Stimulated activated CD8-positive, alpha-beta memory T cell treated with anti-CD3 and anti-CD28 coated beads, Interleukin-4, amount 100 ng/mL, for 48 hours (primary cell): ENCODE data around the gene SLC35F6.
A peak's percentile ranks its signal among the peaks of the same experiment; 100 is the strongest.
"Not testable (repeated sequence)": the region's sequence is repeated elsewhere in the genome, so short reads cannot be mapped to it uniquely, and the experiment has no call there.

Experiments used
- DNase-seq: peaks from one replicate; pipeline ENCODE4 v3.0.0-alpha.2; 2020

SLC35F6 gene

DNA sequence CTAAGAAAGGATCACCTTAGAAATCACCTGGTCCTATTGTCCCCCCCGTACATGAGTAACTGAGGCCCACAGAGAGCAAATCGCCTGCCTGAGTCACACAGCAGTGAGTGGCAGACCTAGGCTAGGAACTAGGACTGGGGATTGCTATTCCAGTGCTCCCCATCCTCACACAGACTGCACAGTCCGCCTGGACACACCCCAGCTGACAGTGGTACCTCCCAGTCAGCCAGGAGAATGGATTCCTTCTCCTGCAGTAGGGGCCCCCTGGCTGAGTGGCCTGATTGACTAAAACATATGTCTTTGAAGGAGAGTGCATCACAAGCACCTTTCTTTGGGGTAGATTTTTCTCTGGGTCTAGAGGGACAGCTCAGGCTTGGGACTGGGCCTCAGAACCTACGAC is 32.4 kb upstream of the SLC35F6 start:
- DNase-seq = no peak

DNA sequence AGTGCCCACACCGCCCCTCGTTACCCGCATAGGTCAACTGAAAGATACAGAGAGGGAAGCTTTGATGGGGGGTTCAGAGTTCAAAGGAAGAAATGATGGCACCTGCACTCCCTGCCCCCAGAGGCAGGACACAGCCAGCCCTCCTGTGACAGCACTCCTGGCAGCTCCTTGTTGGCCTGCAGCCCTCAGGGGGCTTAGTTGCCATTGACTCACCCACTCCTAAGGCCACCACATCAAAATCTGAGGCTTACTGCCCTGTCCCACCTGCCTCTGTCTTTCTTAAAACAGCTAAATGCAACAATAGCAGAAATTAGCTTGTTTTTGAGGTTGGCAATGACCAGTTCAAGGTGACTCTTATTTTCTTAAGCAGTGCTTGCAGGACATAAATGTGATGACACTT is 31.6 kb upstream of the SLC35F6 start:
- no peak for DNase-seq

DNA sequence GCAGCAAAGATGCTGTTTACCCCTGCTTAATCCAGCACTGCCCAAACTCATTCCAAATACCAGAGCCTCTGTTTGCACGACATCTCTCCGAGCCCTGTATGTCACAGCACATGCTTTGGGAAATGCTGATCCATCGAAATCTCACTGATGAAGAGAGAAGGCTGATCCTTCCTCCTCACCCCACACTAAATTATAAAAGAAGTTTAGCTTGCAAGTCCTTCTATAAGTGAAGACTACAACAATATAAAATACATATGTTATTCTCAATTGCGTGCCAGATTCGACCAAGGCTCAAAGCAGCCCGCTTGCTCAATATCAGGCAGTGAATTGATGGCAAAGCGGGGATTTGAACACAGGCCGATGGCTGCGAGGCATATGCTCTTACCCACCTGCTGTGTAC is 30.7 kb upstream of the SLC35F6 start:
- DNase-seq = no peak

DNA sequence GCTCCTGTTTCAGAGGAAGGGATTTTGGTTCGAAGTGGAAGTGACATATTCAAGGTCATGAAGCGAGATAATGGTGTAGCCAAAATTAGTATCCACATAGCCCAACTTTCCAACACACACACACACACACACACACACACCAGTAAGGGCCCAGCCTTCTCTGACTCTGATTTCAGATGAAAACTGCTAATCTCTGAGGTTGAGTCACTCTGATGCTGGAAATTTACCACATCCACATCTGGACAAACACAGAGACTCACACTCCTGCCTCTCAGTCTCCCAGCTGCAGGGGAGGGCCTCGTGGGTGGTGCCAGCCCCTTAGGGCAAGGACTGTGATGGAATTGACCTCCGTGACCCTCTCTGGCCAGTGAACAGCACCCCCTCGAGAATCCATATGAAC is 29.0 kb upstream of the SLC35F6 start:
- no peak for DNase-seq

DNA sequence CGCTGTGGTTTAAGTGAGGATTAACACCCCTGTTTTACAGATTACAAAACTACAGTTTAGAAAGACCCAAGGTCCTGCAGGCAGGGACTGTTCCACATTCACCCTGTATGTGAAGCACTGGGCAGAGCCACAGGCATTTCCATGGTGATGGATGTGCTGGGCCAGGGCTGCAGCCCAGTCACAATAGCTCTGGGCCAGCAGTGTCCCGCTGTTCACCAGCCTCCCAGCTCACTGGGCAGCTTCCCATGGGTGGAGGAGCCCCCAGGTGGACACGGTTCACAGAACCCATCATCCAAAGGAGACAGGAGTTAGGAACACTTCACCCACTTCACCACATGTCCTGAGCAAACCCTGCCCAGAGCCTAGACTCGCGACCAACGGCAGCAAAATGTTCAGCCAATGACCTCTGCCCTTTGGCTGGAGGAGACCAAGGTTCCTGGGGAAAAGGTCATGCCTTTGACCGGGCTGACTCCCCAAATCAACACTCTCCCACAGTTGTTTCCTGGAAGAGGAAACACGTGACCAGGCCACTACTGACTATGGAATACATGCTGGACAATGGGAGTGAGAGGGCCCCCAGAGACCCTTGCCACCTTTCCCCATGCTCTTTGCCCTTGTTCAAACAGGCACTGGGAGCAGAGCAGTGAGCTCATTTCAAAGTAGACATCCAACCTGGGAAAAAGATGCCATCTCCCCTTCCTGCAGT is 28.0 kb upstream of the SLC35F6 start:
- DNase-seq = no peak

DNA sequence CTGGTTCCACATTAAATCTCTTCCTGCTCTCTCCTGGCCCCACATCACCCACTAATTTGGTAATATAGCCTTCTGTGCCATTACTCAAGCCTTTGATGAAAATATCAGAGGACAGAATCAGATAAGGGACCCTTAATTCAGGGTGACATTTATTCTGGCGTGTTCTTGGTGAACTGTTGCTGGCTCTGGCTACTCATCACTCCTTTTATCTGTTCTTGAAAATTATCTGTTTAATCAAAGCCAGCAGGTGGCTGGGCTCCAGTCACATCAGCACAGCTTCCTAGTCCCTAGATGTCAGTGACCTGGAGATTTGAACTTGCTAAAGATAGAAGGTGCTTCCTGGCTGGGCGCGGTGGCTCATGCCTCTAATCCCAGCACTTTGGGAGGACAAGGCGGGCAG is 26.9 kb upstream of the SLC35F6 start:
- no peak for DNase-seq

DNA sequence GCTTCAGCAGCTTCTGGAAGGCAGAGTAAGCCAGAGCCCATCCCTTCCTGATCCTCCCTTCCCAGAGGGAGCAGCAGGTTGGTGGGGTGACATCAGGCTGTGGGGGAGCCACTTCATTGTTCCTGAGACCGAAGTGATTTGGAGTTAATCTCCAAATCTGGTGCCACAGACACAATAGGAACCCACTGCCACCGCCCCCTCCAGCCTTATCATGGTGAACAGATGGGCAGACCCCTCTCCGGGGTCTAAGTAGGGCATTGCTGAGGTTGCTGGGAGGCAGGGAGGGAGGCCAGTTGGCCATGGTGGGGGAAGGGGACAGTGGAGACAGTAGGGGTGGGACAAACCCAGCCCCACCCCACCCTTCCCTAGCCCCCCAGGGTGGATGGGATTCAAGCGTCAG is 25.6 kb upstream of the SLC35F6 start:
- DNase-seq = no peak

DNA sequence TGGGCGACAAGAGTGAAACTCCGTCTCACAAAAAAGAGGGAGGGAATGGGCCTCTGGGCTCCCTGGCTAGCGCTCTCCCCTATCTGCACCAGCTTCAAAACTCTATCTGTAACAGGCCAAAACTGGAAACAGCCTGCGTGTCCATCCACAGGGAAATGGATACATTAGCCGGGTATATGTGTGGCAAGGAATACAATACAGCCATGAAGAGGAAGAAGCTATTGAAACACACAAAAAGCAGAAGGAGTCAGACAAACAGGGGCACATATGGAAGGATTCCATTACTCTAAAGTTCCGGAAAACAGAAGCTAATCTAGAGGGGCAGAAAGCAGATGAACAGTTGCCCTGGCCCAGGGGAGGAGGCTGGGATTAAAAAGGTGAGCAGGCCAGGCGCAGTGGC is 24.6 kb upstream of the SLC35F6 start:
- DNase-seq = no peak

DNA sequence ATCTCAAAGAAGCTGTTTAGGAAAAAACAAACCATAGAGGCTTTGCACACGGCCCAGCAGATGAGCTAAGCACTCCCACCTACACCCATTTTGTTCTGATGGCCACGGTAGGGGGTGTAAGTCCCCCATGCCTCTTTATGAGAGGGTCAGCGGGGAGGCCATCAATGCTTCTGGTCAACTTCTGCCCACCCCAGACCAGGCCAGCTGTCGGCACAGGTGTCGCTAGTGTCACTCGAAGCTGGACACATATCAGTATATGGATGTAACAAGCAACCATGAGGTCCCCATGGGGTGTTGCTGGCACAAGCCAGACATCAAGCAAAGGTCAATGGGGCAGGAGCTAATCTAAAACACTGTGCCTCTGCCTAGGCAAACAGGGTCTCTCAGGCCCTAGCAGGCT is 23.7 kb upstream of the SLC35F6 start:
- no peak for DNase-seq

DNA sequence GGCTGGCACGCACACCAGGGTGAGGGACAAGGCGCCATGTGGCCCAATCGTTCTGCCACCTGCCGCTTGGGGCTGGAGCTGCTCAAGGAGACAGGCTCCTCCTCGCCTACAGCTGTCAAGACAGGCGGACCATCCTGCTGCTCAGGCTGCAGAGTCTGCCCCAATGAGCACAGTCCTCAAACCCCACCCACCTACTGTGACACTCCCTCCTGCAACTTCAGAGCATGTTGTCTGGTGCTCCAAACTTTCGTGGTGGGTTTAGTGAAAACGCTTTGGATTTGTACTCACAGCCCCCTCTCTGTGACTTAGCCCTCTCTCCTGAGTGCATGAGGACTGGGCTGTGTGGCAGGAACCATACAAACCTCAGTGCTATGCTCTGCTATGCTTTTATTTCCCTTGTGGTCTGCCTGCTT is 23.2 kb upstream of the SLC35F6 start:
- peak; percentile 42 for DNase-seq

DNA sequence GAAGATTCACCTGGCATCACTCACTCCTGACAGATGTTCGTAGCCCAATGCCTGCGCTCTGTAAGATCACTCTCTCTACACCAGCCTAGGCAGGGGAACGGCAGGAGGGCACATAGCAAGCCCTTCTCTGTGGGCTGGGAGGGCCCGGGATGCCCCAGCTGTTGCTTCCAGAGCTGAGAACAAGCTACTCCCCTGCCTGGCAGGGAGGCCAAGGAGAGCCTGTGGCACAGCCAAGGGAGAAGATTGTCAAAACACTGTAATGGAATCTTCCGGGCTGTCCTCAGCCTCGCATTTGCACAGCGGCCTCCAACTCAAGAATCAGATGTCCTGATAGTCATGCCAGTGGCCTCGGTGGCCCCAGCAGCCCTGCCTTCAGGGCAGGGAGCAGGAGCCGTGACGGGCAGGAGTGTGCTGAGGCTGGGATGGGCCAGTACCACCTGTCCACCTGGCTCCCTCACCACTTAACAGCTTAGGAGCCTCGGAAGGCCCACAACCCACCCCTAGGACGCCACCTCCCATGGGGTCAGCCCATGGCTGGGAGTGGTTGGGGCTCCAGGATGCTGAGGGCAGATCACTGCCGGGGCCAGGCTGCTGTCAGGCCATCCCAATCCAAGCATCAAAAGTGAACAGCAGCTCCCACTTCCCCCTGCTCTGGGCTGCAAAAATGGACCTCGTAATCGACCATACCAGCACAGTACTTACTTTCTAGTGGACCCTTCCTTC is 21.9 kb upstream of the SLC35F6 start:
- no peak for DNase-seq

DNA sequence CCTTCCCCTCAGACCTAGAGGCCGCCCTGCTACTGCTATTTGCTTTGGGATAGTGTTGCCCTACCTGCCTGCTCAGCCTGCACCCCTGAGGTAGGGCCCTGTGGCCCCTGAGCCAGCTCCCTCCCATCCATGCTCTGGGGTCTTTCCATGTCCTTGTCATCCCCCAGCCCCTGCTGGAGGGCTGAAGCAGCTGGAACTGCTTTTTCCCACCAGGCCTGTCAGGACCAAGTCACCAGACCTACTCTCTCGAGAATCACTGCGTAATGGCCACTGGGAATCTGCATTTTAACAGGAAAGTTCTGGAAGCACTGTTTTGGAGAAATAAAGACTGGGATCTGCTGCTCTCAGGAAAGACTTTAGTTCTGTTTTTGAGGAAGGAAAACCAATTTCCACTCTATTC is 20.2 kb upstream of the SLC35F6 start:
- DNase-seq = no peak

DNA sequence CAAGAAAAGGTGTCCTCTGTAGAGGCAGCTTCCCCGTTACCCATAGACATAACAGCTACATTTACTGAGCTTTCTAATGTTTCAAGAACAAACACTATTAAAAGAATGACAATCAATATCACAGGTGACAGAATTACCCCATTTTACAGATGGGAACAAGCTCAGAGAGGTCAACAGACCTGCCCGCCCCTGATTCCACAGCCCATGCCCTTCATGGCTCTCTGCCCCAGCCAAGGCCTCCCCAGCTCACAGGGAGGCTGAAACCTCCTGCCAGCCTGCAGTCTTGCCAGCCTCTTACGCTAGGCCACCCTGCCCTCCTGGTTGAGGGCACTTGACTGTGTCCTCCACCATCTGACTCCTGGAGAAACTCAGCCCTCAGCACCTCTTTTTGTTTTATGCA is 19.1 kb upstream of the SLC35F6 start:
- DNase-seq = no peak

DNA sequence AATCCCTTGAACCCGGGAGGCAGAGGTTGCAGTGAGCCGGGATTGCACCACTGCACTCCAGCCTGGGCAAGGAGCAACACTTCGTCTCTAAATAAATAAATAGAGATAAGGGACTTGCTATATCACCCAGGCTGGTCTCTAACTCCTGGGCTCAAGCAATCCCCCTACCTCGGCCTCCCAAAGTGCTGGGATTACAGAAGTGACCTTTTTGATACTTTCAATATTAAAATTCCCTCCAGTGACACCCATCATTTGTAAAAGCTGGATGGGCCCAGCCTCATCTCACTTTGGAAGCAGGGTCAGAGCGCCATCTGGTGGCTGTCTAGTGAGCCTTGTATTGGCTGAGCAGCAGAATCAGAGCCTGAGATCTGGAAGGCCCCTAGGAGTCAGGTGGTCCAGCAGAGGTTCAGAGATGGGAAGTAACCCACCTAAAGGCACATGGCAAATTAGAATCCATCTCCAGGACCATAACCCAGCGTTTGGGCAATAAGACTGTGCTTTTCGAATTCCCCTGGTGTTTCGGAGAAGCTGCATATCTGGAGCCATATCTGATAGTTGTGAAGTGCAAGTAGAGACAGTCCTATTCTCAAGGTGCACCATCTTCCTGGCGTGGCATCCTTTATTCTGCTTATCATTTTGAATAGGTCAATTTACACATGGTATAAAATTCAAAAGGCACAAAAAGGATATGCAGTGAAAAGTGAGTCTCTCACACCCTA is 18.3 kb upstream of the SLC35F6 start:
- DNase-seq = peak; percentile 92

DNA sequence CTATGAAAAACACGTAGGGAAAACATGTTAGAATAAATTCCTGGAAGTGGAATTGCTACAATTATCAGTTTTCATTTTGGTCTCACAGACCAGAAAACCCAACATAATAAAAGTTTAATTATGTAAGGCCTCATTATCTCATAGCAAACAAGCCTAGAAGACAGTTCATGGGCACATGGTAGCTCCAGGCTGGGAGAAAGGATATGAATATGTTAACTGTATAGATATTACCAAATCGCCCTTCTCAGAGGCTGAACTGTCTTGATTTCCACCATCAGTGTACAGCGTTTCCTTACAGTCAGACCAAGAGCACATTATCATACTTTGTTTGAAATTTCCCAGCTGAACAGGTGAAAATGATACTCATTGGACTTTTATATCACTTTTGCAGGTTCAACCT is 17.1 kb upstream of the SLC35F6 start:
- no peak for DNase-seq

DNA sequence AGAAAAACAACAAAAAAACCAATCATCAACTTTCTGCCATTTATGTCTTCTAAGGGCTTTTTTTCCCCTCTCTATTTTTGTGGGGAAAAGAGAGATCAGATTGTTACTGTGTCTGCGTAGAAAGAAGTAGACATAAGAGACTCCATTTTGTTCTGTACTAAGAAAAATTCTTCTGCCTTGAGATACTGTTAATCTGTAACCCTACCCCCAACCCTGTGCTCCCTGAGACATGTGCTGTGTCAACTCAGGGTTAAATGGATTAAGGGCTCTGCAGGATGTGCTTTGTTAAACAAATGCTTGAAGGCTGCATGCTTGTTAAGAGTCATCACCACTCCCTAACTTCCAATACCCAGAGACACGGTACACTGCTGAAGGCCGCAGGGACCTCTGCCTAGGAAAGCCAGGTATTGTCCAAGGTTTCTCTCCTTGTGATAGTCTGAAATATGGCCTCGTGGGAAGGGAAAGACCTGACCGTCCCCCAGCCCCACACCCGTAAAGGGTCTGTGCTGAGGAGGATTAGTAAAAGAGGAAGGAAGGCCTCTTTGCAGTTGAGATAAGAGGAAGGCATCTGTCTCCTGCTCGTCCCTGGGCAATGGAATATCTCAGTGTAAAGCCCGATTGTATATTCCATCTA is 14.2 kb upstream of the SLC35F6 start:
- not testable (repeated sequence) for DNase-seq

DNA sequence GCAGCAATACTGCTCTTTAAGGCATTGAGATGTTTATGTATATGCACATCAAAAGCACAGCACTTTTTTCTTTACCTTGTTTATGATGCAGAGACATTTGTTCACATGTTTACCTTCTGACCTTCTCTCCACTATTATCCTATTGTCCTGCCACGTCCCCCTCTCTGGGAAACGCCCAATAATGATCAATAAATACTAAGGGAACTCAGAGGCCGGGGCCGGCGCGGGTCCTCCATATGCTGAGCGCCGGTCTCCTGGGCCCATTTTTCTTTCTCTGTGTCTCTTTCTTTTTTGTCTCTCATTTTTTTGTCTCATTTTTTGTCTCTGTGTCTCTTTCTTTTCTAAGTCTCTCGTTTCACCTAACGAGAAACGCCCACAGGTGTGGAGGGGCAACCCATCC is 13.6 kb upstream of the SLC35F6 start:
- DNase-seq = not testable (repeated sequence)

DNA sequence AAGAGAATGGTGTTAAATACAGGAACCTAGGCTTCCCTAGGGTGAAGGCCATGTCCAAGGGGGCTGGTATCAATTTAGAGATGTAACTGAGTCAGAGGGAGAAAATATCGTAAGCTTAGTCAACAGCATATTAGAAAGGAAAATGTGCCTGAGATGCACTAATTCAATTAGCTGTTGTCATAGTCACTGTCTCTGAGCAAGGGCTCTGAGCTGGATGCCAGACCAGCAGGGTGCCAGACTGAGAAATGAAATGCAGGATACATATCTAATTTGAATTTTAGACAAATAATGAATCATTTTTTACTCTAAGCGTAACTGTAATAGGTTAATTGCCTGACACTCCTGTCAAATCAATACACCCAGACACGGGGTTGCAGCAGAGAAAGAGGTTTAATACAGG is 11.4 kb upstream of the SLC35F6 start:
- DNase-seq = no peak

DNA sequence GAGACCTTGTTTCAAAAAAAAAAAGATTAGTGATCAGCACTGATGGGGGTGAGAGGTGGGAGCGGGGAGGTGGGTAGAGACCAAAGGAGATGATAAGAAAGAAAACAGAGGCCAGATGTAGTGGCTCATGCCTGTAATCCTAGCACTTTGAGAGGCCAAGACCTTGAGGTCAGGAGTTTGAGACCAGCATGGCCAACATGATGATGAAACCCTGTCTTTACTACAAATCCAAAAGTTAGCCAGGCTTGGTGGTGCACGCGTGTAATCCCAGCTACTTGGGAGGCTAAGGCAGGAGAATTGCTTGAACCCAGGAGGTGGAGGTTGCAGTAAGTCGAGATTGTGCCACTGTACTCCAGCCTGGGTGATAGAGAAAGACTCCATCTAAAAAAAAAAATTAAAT is 9.5 kb upstream of the SLC35F6 start:
- DNase-seq = no peak

DNA sequence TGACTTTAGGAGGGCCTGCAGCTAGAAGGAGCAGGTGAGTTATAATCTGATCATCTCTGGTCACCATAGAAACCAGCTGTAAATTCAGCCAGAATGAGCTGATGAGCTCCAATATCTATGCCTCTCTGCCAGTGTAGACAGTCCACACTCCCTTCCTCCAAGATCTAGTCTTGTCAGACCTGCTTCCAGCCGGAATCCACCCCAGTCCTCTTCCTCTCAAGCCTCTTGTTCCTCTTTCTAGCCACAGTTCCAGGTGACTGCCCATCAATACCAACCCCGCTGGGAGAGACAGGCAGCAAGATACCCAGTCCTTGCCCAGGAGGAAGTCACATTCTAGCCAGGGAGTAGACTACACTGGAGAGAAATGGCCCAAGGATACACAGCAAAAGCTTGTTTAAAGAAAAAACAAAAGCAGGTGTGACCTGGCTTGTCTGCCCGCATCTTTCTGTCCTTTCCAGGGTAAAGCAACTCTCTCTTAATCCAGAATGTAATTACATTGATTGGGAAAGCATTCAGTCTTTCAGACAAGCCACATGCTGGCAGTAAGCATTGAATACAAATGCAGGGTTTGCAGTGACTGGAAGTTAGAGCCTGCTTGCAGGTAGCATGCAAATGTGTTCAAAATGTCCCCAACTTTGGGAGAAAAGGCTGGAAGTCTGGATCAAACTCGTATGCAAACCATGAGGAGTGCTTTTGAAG is 9.0 kb upstream of the SLC35F6 start:
- DNase-seq = no peak

DNA sequence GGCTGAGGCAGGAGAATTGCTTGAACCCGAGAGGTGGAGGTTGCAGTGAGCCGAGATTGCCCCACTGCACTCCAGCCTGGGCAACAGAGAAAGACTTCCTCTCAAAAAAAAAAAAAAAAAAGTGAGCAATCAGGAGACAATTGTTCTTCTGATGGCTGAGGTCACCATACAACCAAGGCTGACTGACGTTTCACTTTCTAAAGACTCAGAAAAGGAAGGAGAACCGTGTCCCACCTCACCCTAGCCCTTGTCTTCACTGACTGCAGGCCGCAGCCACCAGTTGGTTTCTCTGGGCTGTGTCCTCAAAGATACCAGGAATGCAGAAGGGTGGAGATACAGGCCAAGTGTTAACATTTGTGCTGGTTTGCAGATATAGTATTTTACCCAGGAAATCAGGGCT is 7.7 kb upstream of the SLC35F6 start:
- no peak for DNase-seq

DNA sequence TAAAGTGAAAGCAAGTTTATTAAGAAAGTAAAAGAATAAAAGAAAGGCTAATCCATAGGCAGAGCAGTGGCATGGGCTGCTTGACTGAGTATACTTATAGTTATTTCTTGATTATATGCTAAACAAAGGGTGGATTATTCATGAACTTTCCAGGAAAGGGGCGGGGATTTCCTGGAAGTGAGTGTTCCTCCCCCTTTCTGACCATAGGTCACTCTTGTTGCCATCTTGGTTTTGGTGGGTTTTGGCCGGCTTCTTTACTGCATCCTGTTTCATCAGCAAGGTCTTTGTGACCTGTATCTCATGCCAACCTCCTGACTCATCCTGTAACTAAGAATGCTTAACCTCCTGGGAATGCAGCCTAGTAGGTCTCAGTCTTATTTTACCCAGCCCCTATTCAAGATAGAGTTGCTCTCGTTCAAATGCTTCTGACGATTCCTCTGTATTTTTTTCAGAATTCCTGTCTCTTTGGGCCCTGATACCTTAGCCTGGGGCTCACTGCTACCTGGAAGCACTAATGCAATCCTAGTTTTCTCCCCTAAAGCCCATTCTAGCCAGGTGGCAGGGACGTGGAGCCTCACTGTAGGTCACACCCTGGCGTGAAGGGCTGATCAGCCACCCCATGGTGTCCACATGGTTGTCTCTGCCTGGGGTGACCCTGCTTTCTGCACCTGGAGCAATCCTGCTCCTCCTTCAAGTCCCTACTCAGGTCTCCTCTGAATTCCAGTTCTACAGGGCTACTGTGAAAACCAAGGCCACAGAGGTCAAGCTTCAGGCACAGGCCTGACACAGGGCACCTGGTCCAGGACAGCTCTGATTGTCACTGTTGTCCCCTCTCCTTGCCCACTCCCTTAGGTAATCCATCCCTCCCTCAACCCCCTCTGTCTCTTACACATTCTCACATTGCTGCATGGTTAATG is 6.0 kb upstream of the SLC35F6 start:
- DNase-seq = peak; percentile 53
